H9 (cell line): ENCODE data around the gene MTMR8. TPM values are rescaled to one million over a fixed set of nuclear protein-coding genes. Genes with fewer than 3 reads are reported as not detected.

ENCODE experiments used
- DNase-seq: peaks from one replicate; pipeline ENCODE4 v3.0.0-alpha.2; 2017
- H2AFZ ChIP-seq: one replicate; pipeline ENCODE4 v1.6.1; 2013; ENCODE audit warnings: mild to moderate bottlenecking, low read length, control low read depth, moderate library complexity
- H2AK5ac ChIP-seq: 2 replicates; pipeline ENCODE4 v1.6.1; 2013; ENCODE audit warnings: low read length, control low read depth, mixed read lengths; ENCODE audit not compliant: insufficient read length
- H2BK120ac ChIP-seq: one replicate; pipeline ENCODE4 v1.6.1; 2013; ENCODE audit warnings: low read depth, mild to moderate bottlenecking, low read length, control low read depth, inconsistent platforms; ENCODE audit not compliant: poor library complexity, severe bottlenecking
- H2BK12ac ChIP-seq: 2 replicates; pipeline ENCODE4 v1.6.1; 2013; ENCODE audit warnings: low read length, control low read depth, mixed read lengths, low read depth; ENCODE audit not compliant: insufficient read length
- H2BK15ac ChIP-seq: 2 replicates; pipeline ENCODE4 v1.6.1; 2013; ENCODE audit warnings: low read depth, low read length, control low read depth
- H2BK20ac ChIP-seq: one replicate; pipeline ENCODE4 v1.6.1; 2013; ENCODE audit warnings: low read depth, mild to moderate bottlenecking, low read length, control low read depth, inconsistent platforms; ENCODE audit not compliant: poor library complexity, severe bottlenecking
- H2BK5ac ChIP-seq: 2 replicates; pipeline ENCODE4 v1.6.1; 2013; ENCODE audit warnings: low read length, control low read depth, mixed read lengths; ENCODE audit not compliant: insufficient read length
- H3K14ac ChIP-seq: 2 replicates; pipeline ENCODE4 v1.6.1; 2013; ENCODE audit warnings: low read length, control low read depth; ENCODE audit not compliant: insufficient read depth
- H3K18ac ChIP-seq: 2 replicates; pipeline ENCODE4 v1.6.1; 2013; ENCODE audit warnings: low read depth, mild to moderate bottlenecking, mixed read lengths, low read length, control low read depth; ENCODE audit not compliant: insufficient read length
- H3K23ac ChIP-seq: 2 replicates; pipeline ENCODE4 v1.6.1; 2013; ENCODE audit warnings: low read length, control low read depth, mixed read lengths, low read depth; ENCODE audit not compliant: insufficient read length
- H3K23me2 ChIP-seq: 2 replicates; pipeline ENCODE4 v1.6.1; 2013; ENCODE audit warnings: low read depth, mild to moderate bottlenecking, mixed read lengths, low read length, control low read depth; ENCODE audit not compliant: insufficient read length, poor library complexity, severe bottlenecking
- H3K27ac ChIP-seq: 2 replicates; pipeline ENCODE4 v1.5.1; 2013; ENCODE audit warnings: low read length, control low read depth, mixed read lengths, low read depth; ENCODE audit not compliant: insufficient read length
- H3K27me3 ChIP-seq: 2 replicates; pipeline ENCODE4 v1.6.1; 2013; ENCODE audit warnings: low read length, control low read depth, inconsistent platforms; ENCODE audit not compliant: insufficient read depth
- H3K4ac ChIP-seq: 2 replicates; pipeline ENCODE4 v1.6.1; 2013; ENCODE audit warnings: low read depth, mild to moderate bottlenecking, control low read depth, inconsistent platforms, low read length, moderate library complexity
- H3K4me1 ChIP-seq: 2 replicates; pipeline ENCODE4 v1.6.1; 2013; ENCODE audit warnings: low read length, control low read depth, inconsistent platforms; ENCODE audit not compliant: insufficient read depth
- H3K4me2 ChIP-seq: 2 replicates; pipeline ENCODE4 v1.6.1; 2013; ENCODE audit warnings: low read length, control low read depth, mixed read lengths; ENCODE audit not compliant: insufficient read length, insufficient read depth
- H3K56ac ChIP-seq: 2 replicates; pipeline ENCODE4 v1.6.1; 2013; ENCODE audit warnings: low read depth, mild to moderate bottlenecking, mixed read lengths, low read length, control low read depth; ENCODE audit not compliant: insufficient read length
- H3K79me1 ChIP-seq: 2 replicates; pipeline ENCODE4 v1.6.1; 2013; ENCODE audit warnings: low read depth, mild to moderate bottlenecking, moderate library complexity, low read length, control low read depth, inconsistent platforms; ENCODE audit not compliant: insufficient read depth, poor library complexity, severe bottlenecking
- H3K79me2 ChIP-seq: 2 replicates; pipeline ENCODE4 v1.6.1; 2013; ENCODE audit warnings: low read length, control low read depth, inconsistent platforms; ENCODE audit not compliant: insufficient read depth
- H3K9ac ChIP-seq: 2 replicates; pipeline ENCODE4 v1.6.1; 2013; ENCODE audit warnings: low read length, control low read depth, mixed read lengths; ENCODE audit not compliant: insufficient read length; ENCODE audit errors: extremely low read depth
- H3K9me3 ChIP-seq: one replicate; pipeline ENCODE4 v1.6.1; 2013; ENCODE audit warnings: low read depth, low read length, inconsistent platforms; ENCODE audit not compliant: control insufficient read depth
- H3T11ph ChIP-seq: one replicate; pipeline ENCODE4 v1.6.1; 2013; ENCODE audit warnings: mild to moderate bottlenecking, low read length, control low read depth, inconsistent platforms
- H4K20me1 ChIP-seq: one replicate; pipeline ENCODE4 v1.6.1; 2013; ENCODE audit not compliant: control insufficient read depth, insufficient read length, insufficient read depth
- H4K5ac ChIP-seq: 2 replicates; pipeline ENCODE4 v1.6.1; 2013; ENCODE audit warnings: low read depth, mild to moderate bottlenecking, mixed read lengths, low read length, control low read depth; ENCODE audit not compliant: insufficient read length
- H4K8ac ChIP-seq: replicated peaks from 2 replicates; pipeline ENCODE4 v1.6.1; 2013; ENCODE audit warnings: low read length, control low read depth, mixed read lengths, low read depth; ENCODE audit not compliant: insufficient read length
- H4K91ac ChIP-seq: 2 replicates; pipeline ENCODE4 v1.6.1; 2013; ENCODE audit warnings: low read depth, mild to moderate bottlenecking, moderate library complexity, mixed read lengths, low read length, control low read depth; ENCODE audit not compliant: insufficient read length
- H3K27ac Mint-ChIP-seq, 3 experiments: 2 replicates in 2 of 3; 3 replicates in 1 of 3; pipeline ENCODE4 v1.8.0; 2020 to 2021; ENCODE audit warnings: mixed read lengths in 3 of 3, mild to moderate bottlenecking in 1 of 3, moderate library complexity in 1 of 3
- H3K27me3 Mint-ChIP-seq: 2 replicates; pipeline ENCODE4 v1.8.0; 2021; ENCODE audit warnings: low read depth, mild to moderate bottlenecking, moderate library complexity, mixed read lengths
- H3K36me3 Mint-ChIP-seq, 3 experiments: 2 replicates in 2 of 3; 3 replicates in 1 of 3; pipeline ENCODE4 v1.8.0; 2020 to 2021; ENCODE audit warnings: low read depth in 3 of 3, mixed read lengths in 3 of 3; ENCODE audit not compliant: insufficient read depth in 1 of 3
- H3K4me1 Mint-ChIP-seq, 2 experiments: 2 replicates each; pipeline ENCODE4 v1.8.0; 2020; ENCODE audit warnings: mixed read lengths in 2 of 2
- H3K4me3 Mint-ChIP-seq, 2 experiments: 2 replicates in 1 of 2; 3 replicates in 1 of 2; pipeline ENCODE4 v1.8.0; 2020 to 2021; ENCODE audit warnings: mild to moderate bottlenecking in 2 of 2, mixed read lengths in 2 of 2, moderate library complexity in 1 of 2
- H3K9me3 Mint-ChIP-seq, 2 experiments: 2 replicates in 1 of 2; 3 replicates in 1 of 2; pipeline ENCODE4 v1.8.0; 2020; ENCODE audit warnings: mild to moderate bottlenecking in 2 of 2, mixed read lengths in 2 of 2, moderate library complexity in 1 of 2
- WGBS: extraction: QIAGEN DNeasy Blood & Tissue Kit; methylation state at CpG from one replicate; pipeline ENCODE4 v1.1.7; 2013; ENCODE audit warnings: missing lambda C conversion rate, low lambda C conversion rate, mixed read lengths; ENCODE audit not compliant: insufficient read length; ENCODE audit errors: extremely low coverage; 5-methylcytosine and 5-hydroxymethylcytosine counted together
- total RNA-seq: library from RNA; stranded (reverse); gene quantifications from 2 replicates; pipeline ENCODE4 v1.2.1, GENCODE V29; 2021
- TF ChIP-seq, protein P1 (sequence below): fragments of 200-600 bp; sonication (generic); conservative IDR thresholded peaks from 3 replicates; pipeline ENCODE4 v1.8.0; 2021; ENCODE audit warnings: antibody characterized with exemption, mild to moderate bottlenecking

Gene MTMR8
- total RNA-seq, 1 experiment from 2014 or later, result 5.2 TPM

DNA sequence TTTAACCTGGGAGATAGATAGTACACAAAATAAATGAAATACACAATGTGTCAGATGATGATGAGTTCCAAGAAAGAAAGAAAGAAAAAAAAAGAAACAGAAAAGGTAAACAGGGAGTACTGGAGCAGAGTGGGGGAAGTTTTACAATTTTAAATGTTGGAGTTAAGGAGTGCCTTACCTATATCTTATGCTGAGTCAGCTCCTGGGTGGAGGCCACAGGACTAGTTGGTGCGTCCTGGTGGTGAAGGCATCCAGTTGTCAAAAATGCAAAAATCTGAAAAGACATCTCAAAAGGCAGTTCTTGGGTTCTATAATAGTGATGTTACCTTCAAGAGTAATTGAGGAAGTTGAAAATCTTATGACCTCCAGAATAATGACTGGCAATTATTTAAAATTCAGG lies 42.4 kb upstream of the MTMR8 start:
- H2BK12ac ChIP-seq, result no peak overlapping the region
- no peaks in the 10 kb centered on the region for H3K79me2 ChIP-seq
- no peak overlapping the region for H2BK15ac ChIP-seq
- peaks cover 60 to 76% of the 10 kb centered on the region in 2 experiments for H3K9me3 Mint-ChIP-seq
- TF ChIP-seq, protein P1, sequence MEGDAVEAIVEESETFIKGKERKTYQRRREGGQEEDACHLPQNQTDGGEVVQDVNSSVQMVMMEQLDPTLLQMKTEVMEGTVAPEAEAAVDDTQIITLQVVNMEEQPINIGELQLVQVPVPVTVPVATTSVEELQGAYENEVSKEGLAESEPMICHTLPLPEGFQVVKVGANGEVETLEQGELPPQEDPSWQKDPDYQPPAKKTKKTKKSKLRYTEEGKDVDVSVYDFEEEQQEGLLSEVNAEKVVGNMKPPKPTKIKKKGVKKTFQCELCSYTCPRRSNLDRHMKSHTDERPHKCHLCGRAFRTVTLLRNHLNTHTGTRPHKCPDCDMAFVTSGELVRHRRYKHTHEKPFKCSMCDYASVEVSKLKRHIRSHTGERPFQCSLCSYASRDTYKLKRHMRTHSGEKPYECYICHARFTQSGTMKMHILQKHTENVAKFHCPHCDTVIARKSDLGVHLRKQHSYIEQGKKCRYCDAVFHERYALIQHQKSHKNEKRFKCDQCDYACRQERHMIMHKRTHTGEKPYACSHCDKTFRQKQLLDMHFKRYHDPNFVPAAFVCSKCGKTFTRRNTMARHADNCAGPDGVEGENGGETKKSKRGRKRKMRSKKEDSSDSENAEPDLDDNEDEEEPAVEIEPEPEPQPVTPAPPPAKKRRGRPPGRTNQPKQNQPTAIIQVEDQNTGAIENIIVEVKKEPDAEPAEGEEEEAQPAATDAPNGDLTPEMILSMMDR, result no peak
- no peaks in the 10 kb centered on the region for H3K4me1 ChIP-seq
- H3K23ac ChIP-seq, result no peak overlapping the region
- H3K4me1 Mint-ChIP-seq, result peaks cover 0 to 8% of the 10 kb centered on the region in 2 experiments; a peak in 2 of 4 replicates
- H2AK5ac ChIP-seq, result no peak overlapping the region
- no peak overlapping the region for H3K18ac ChIP-seq
- H4K8ac ChIP-seq, result no peak overlapping the region
- H3K23me2 ChIP-seq, result no peaks in the 10 kb centered on the region
- no peak overlapping the region for H2AFZ ChIP-seq
- no peak overlapping the region for H3K27ac ChIP-seq
- H3T11ph ChIP-seq, result no peak overlapping the region
- no peak overlapping the region for H3K4ac ChIP-seq
- H3K9me3 ChIP-seq, result peaks cover 27% of the 10 kb centered on the region
- no peak overlapping the region for H4K91ac ChIP-seq
- H2BK5ac ChIP-seq, result no peak overlapping the region
- H3K36me3 Mint-ChIP-seq, result peaks cover 5 to 8% (median 6%) of the 10 kb centered on the region in 3 experiments; a peak in 4 of 7 replicates
- no peaks in the 10 kb centered on the region; the same call in 1 of the 2 replicates for H3K27me3 Mint-ChIP-seq
- H3K14ac ChIP-seq, result no peak overlapping the region
- WGBS, result no CpG with 5 or more reads among the region's 1 CpG
- H3K4me2 ChIP-seq, result no peak overlapping the region
- no peak overlapping the region for H3K56ac ChIP-seq
- H3K27ac Mint-ChIP-seq, result no peak overlapping the region
- H4K5ac ChIP-seq, result no peak overlapping the region
- H3K4me3 Mint-ChIP-seq, result no peak overlapping the region
- no peaks in the 10 kb centered on the region for H4K20me1 ChIP-seq
- H3K9ac ChIP-seq, result no peak overlapping the region
- H3K27me3 ChIP-seq, result no peaks in the 10 kb centered on the region
- no peaks in the 10 kb centered on the region for H3K79me1 ChIP-seq
- DNase-seq, result no peak
- H2BK120ac ChIP-seq, result no peak overlapping the region
- no peak overlapping the region for H2BK20ac ChIP-seq
